Subcutaneous abdominal adipose tissue (tissue), 5 donors: ENCODE measurements around the gene CAPZB.

Experiments
- H3K27ac ChIP-seq: one replicate; pipeline ENCODE4 v1.7.0; 2013; ENCODE audit warnings: low read depth, mild to moderate bottlenecking, inconsistent platforms, low read length, moderate library complexity
- H3K27me3 ChIP-seq, 5 donors: one replicate each; pipeline ENCODE4 v1.7.0; 2013; ENCODE audit warnings: low read length in 5 of 5, inconsistent platforms in 1 of 5; ENCODE audit not compliant: control insufficient read depth in 5 of 5, insufficient read depth in 4 of 5
- H3K36me3 ChIP-seq, 5 donors: one replicate each; pipeline ENCODE4 v1.7.0; 2013; ENCODE audit warnings: low read length in 5 of 5; ENCODE audit not compliant: control insufficient read depth in 5 of 5, insufficient read depth in 5 of 5
- H3K4me1 ChIP-seq, 5 donors: one replicate each; pipeline ENCODE4 v1.7.0; 2013; ENCODE audit warnings: low read length in 5 of 5, mild to moderate bottlenecking in 3 of 5, moderate library complexity in 1 of 5; ENCODE audit not compliant: control insufficient read depth in 5 of 5, insufficient read depth in 5 of 5
- H3K4me3 ChIP-seq, 5 donors: one replicate each; pipeline ENCODE4 v1.7.0; 2013; ENCODE audit warnings: low read length in 5 of 5, low read depth in 1 of 5
- H3K9ac ChIP-seq, 5 donors: one replicate each; pipeline ENCODE4 v1.7.0; 2013; ENCODE audit warnings: low read length in 5 of 5, mild to moderate bottlenecking in 4 of 5, moderate library complexity in 3 of 5
- H3K9me3 ChIP-seq, 5 donors: one replicate each; pipeline ENCODE4 v1.7.0; 2013; ENCODE audit warnings: low read length in 5 of 5; ENCODE audit not compliant: control insufficient read depth in 5 of 5
- donor health status: healthy.
- donor health status: healthy.
- donor health status: healthy.
- donor health status: healthy.
- donor health status: healthy.

CAPZB gene

DNA sequence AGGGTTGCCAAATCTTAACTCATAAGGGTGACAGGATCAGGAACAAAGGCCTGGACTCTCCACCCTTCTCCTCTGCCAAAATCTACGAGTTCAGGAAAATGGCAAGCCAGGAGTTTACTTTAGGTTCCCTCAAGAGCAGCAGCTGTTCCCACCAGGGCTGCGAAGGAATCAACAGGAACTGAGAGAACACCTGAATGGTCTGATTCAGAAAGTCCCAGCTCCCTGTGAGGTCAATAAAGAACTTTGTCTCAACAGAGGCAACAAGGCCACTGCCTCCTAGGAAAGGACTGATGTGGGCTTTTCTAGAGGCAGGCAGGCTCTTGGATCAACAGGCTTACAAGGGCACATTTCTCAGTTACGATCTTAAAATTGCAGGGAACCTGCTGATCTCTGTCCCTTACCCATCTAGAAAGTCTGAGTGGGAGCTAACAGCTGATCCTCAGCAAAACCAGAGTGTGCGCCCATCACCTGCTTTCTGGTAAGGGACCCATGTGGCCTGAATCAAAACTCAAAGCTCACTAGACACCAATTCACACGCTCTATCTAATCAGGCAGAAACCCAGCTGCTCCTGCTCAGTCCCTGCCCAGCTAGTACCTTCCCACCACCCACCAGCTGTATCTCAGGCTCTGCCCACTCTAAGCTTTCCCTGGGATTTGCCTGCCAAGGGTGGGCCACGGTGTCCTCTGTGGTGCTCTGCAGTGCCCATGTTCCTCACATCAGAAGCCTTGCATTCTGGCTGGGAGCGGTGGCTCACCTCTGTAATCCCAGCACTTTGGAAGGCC is 83.1 kb downstream of the CAPZB start:
- Histone ChIP-seq H3K27ac (no peak overlapping the region), H3K4me1 (peaks cover 2 to 45% (median 30%) of the 10 kb centered on the region in 5 donors), H3K36me3 (peaks cover 0 to 13% (median 5%) of the 10 kb centered on the region in 5 donors), H3K27me3 (no peaks in the 10 kb centered on the region), H3K9me3 (no peaks in the 10 kb centered on the region), H3K4me3 (no peak overlapping the region), H3K9ac (peak overlapping the region in 1 of 5 donors; percentile 20)

DNA sequence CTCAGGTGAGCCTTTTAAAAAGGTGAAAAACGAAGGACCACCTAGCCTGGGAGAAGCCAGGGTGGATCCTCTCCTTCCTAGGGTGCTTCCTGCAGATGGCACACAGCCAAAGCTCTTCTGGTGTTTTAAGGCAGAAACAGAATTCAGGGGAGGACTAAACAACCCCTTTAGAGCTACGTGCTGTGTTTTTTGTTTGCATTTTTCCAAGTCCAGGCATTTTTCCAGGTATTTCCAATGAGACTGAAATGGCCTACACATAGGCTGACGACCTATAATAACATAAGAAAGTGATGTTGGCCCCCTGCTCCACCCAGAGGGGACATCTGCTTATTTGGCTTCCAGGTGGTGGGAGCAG is 83.8 kb downstream of the CAPZB start:
- H3K36me3 ChIP-seq = peaks cover 0 to 13% (median 5%) of the 10 kb centered on the region in 5 donors
- H3K4me3 ChIP-seq = no peak overlapping the region
- no peak overlapping the region for H3K9ac ChIP-seq
- no peak overlapping the region for H3K27ac ChIP-seq
- H3K9me3 ChIP-seq = no peaks in the 10 kb centered on the region
- H3K27me3 ChIP-seq = no peaks in the 10 kb centered on the region
- peaks cover 2 to 45% (median 30%) of the 10 kb centered on the region in 5 donors for H3K4me1 ChIP-seq

DNA sequence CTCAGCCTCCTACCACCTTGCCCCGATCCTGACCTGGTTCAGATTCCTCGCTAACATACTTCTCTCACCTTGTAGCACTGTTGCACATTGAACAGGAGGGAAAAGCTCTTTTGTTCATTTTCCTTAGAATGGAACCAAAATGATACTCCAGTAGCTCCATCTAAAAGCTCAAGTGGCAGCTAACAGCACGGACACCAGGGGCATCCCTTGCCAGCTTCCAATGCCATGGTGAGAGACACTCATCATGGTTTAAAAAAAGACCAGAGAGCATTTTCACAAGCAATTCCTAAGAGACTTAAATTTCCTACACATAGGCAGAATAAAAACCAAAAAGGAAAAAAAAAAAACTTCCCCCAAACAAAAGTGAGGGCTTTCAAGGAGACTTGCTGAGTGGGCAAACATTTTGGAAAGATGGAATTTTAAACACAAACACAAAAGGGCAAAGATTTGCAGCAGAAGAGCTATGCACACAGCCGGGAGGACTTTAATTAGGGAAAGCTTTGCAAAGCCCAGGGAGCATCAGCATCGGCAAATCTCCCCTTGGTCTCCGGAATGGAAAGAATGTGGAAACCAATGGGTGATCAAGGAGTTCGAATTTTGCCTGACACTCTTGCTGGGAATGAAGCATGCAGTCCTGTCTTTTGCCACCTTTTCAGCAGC is 84.3 kb downstream of the CAPZB start:
- H3K9me3 ChIP-seq = no peaks in the 10 kb centered on the region
- H3K4me1 ChIP-seq = peaks cover 2 to 43% (median 29%) of the 10 kb centered on the region in 5 donors
- peaks cover 0 to 15% (median 5%) of the 10 kb centered on the region in 5 donors for H3K36me3 ChIP-seq
- no peak overlapping the region for H3K27ac ChIP-seq
- H3K27me3 ChIP-seq = no peaks in the 10 kb centered on the region
- no peak overlapping the region for H3K9ac ChIP-seq
- no peak overlapping the region for H3K4me3 ChIP-seq

DNA sequence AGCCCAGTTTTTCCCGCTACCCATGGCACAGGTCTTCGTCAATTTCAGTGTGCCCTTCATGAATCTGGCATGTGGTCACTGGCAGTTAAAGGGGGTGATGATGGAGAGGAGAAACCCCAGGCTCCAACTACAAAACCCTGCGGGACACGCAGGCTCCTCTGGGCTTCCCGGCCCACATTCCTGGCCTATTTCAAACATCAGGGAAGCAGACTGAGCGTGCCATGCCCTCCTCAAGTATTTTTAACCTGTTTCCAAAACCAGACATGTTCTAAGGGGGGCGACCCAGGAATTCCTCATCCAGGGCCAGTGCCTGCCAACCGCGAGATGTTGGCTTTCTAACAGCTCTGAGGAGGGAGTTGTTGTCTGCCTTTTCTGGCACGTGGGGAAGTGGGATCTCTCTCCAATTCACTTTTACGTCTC is 85.1 kb downstream of the CAPZB start:
- Histone ChIP-seq H3K36me3 (peaks cover 0 to 19% (median 6%) of the 10 kb centered on the region in 5 donors), H3K4me3 (no peak overlapping the region), H3K9ac (no peak overlapping the region), H3K27ac (no peak overlapping the region), H3K9me3 (no peaks in the 10 kb centered on the region), H3K27me3 (no peaks in the 10 kb centered on the region), H3K4me1 (peaks cover 2 to 38% (median 23%) of the 10 kb centered on the region in 5 donors)

DNA sequence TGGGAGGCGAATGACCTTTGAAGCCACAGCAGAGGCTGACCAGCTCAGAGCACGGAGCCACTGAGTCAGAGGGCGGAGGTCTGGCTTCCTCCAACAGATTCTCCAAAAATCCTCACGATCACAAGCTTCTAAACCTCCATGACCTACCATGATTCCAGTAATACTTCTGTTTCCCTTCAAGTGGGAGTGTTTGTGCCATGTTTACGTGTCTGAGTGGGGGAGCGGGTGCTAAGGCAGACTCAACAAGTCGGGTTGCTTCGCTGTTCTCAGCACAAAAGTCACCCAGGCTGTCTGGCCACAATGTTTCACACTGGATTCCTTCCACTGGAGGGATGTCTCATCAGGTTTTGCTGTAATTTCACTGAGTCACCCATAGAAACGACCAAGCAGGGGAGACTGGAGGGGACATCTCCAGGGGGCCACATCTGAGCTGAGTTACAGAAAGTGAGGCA is 87.0 kb downstream of the CAPZB start:
- Histone ChIP-seq H3K27ac (no peak overlapping the region), H3K4me3 (no peak overlapping the region), H3K36me3 (peaks cover 0 to 15% (median 6%) of the 10 kb centered on the region in 5 donors), H3K9ac (no peak overlapping the region), H3K27me3 (no peaks in the 10 kb centered on the region), H3K4me1 (peaks cover 2 to 34% (median 20%) of the 10 kb centered on the region in 5 donors), H3K9me3 (no peaks in the 10 kb centered on the region)

DNA sequence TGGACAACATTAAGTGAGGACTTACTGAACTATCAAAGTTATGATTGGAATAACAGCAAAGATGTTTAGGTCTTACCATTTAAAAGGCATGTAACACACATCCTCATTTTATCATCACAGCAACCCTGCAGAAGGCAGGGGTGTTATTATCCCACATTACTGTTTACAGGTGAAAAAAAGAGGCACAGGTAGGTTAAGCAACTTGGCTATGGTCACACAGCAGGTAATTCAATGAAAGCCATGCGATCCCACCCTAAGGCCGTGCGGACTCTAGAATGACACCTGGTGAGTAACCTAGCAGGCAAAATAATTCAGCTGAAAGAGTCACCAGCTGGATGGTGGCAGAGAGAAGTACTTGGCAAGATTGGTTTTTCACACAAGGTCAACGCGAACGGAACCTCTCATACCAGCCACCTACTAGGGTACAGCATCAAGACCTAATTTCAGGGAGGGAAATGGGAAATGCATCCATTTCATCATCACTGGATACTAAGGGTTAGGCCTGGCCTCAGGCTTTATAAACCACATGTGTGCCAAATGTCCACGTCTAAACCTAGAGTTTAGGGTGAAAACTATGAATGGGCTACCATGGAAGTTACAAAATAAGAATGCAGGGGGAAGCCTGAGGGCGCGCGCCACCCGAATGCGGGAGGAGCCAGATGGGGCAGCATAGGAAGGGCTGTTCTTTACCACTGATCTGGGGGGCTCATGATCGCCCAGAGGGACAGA is 88.0 kb downstream of the CAPZB start:
- H3K9me3 ChIP-seq = no peaks in the 10 kb centered on the region
- no peak overlapping the region for H3K9ac ChIP-seq
- peaks cover 0 to 11% (median 6%) of the 10 kb centered on the region in 5 donors for H3K36me3 ChIP-seq
- peaks cover 2 to 38% (median 23%) of the 10 kb centered on the region in 5 donors for H3K4me1 ChIP-seq
- no peak overlapping the region for H3K27ac ChIP-seq
- no peaks in the 10 kb centered on the region for H3K27me3 ChIP-seq
- no peak overlapping the region for H3K4me3 ChIP-seq

DNA sequence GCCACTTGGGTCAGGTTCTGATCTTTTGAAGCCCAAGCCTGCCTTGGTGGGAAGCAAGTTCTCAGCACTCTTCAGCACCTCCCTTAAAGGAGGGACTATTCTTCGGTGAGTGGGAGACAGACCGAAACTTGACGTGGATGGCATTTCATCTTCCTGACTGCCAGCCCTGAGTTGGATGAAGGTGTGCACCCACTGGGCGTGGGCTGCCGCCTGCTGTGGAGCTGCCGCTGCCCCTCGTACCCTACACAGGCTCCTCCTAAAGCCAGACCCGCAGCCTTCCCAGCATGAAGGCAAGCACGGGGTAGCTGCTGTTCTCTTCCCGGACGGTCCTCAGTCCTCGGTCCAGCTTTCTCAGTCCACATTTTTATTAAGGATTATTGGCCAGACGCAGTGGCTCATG is 89.1 kb downstream of the CAPZB start:
- H3K4me3 ChIP-seq = no peak overlapping the region
- H3K36me3 ChIP-seq = peaks cover 0 to 11% (median 6%) of the 10 kb centered on the region in 5 donors
- no peaks in the 10 kb centered on the region for H3K9me3 ChIP-seq
- H3K4me1 ChIP-seq = peaks cover 0 to 37% (median 28%) of the 10 kb centered on the region in 5 donors
- H3K27me3 ChIP-seq = no peaks in the 10 kb centered on the region
- no peak overlapping the region for H3K27ac ChIP-seq
- H3K9ac ChIP-seq = no peak overlapping the region

DNA sequence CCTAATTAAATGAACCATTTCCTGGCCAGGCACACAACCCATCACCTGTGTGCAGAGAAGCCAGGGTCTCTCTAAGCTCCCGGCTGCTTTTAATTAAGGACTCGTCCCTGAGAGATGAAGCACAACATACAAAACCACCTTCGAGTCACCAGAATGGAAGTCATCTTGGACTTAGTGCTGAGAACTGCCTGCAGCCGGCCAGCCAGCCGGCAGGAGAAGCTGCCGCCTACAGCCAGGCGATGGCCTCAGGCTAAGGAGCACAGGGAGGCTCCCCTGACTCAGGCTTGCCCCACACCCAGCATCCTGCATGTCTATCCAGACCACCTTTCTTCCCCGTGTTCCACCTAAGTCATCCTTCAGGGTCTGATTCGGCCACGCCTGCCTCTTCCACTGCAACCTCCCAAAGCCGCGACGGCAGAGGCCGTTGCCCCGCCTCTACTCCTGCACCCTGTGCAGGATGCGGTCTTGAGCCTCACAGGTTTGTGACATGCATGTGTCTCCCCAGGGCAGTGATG is 89.6 kb downstream of the CAPZB start:
- Histone ChIP-seq H3K4me3 (no peak overlapping the region), H3K9me3 (no peaks in the 10 kb centered on the region), H3K4me1 (peaks cover 0 to 37% (median 27%) of the 10 kb centered on the region in 5 donors), H3K9ac (no peak overlapping the region), H3K36me3 (peaks cover 0 to 11% (median 6%) of the 10 kb centered on the region in 5 donors), H3K27ac (no peak overlapping the region), H3K27me3 (no peaks in the 10 kb centered on the region)

DNA sequence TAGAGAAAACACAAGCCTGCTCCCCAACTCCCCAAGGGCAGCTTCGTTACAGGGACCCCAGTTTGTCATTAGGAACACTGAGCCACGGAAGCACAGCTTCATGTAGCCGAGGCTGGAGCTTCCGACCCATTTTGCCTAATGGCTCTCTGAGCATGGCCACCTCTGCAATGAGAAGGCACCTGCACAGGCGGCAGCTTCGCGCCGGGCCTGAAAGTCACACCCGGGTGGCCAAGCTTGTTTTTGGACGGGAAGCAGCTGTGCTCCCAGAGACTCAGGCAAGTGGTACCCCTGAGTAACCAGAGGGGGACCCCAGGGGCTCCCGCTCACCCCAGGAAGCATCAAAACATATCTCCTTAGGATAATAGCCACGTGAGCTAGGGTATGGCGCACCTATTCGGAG is 92.3 kb downstream of the CAPZB start:
- Histone ChIP-seq H3K27ac (no peak overlapping the region), H3K9ac (peak overlapping the region in 1 of 5 donors; percentile 10), H3K4me1 (peaks cover 0 to 39% (median 33%) of the 10 kb centered on the region in 5 donors)

More for the DNA sequence above, 92.3 kb downstream of the CAPZB start:
- Histone ChIP-seq H3K36me3 (peaks cover 0 to 10% (median 6%) of the 10 kb centered on the region in 5 donors), H3K4me3 (no peak overlapping the region), H3K27me3 (no peaks in the 10 kb centered on the region), H3K9me3 (no peaks in the 10 kb centered on the region)
